ENCODE data around the gene CHRNB2.
A peak's percentile ranks its signal among the peaks of the same experiment; 100 is the strongest.

Gene CHRNB2

DNA sequence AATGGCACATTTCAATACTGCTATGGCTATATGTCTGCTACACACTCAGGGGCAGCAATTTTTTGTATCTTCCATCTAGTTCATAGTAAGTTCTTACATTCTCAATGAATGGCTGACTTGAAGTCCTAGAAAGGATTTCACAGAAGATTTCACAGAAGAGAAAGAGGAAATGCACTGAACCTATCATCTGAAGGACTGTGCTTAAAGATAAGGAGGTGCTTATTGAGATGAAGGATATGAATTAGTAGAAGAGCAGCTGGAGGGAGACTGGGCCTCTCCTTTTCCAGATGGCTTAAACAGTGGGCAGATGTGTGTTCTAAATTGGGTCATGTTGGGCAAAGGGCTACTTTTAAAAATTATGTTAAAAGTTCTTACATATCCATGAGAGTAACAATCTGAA, 25.8 kb downstream of the CHRNB2 start:
- Histone ChIP-seq H3K36me3 (ENCODE audit: control insufficient read depth, insufficient read depth, low read length) (peaks cover 85% of the 10 kb centered on the region), H3K4me1 (ENCODE audit: control insufficient read depth, insufficient read depth, low read length) (no peaks in the 10 kb centered on the region), H3K4me3 (ENCODE audit: insufficient read depth, low read depth, low read length) (no peak overlapping the region), H3K27me3 (ENCODE audit: control insufficient read depth, insufficient read depth, low read length, poor library complexity, severe bottlenecking) (no peaks in the 10 kb centered on the region), H3K9me3 (ENCODE audit: control insufficient read depth, low read length) (no peaks in the 10 kb centered on the region), H3K27ac (ENCODE audit: insufficient read depth, low read depth, low read length, poor library complexity, severe bottlenecking) (no peak overlapping the region)

DNA sequence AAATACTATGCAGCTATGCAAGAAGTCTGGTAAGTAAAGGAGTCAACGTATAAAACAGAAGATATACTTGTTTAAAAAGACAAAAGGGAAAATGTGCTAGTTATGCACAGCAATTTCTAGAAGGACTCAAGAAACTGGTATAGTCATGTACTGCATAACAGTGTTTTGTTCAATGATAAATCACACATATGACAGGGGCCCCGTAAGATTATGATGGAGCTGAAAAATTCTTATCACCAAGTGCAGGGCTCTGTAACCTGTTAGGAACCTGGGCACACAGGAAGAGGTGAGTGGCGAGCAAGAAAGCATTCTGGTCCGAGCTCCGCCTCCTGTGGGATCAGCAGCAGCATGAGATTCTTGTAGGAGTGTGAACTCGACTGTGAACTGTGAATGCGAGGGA, 27.2 kb downstream of the CHRNB2 start:
- Histone ChIP-seq H3K27me3 (ENCODE audit: control insufficient read depth, insufficient read depth, low read length, poor library complexity, severe bottlenecking) (no peaks in the 10 kb centered on the region), H3K9me3 (ENCODE audit: control insufficient read depth, low read length) (no peaks in the 10 kb centered on the region), H3K36me3 (ENCODE audit: control insufficient read depth, insufficient read depth, low read length) (peaks cover 83% of the 10 kb centered on the region), H3K4me1 (ENCODE audit: control insufficient read depth, insufficient read depth, low read length) (no peaks in the 10 kb centered on the region), H3K27ac (ENCODE audit: insufficient read depth, low read depth, low read length, poor library complexity, severe bottlenecking) (no peak overlapping the region), H3K4me3 (ENCODE audit: insufficient read depth, low read depth, low read length) (no peak overlapping the region)
- 94% methylated on average over 7 of the region's 7 CpGs for WGBS, 2 experiments

DNA sequence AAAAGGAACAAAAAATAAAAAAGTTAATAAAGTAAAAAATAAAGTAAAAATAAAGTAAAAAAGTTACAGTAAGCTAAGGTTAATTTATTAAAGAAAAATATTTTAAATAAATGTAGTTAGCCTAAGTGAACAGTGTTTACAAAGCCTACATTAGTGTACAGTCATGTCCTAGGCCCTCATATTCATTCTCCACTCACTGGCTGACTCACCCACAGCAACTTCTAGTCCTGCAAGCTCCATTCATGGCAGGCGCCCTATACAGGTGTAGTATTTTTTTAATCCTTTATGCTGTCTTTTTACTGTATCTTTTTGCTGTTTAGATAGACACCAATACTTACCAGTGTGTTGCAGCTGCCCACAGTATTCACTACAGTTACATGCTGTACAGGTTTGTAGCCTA, 28.0 kb downstream of the CHRNB2 start:
- H3K27me3 ChIP-seq (ENCODE audit: control insufficient read depth, insufficient read depth, low read length, poor library complexity, severe bottlenecking) = no peaks in the 10 kb centered on the region
- WGBS, 2 experiments = 80 to 100% methylated on average over 1 of the region's 1 CpG
- H3K36me3 ChIP-seq (ENCODE audit: control insufficient read depth, insufficient read depth, low read length) = peaks cover 77% of the 10 kb centered on the region
- H3K4me3 ChIP-seq (ENCODE audit: insufficient read depth, low read depth, low read length) = no peak overlapping the region
- no peaks in the 10 kb centered on the region for H3K4me1 ChIP-seq (ENCODE audit: control insufficient read depth, insufficient read depth, low read length)
- H3K9me3 ChIP-seq (ENCODE audit: control insufficient read depth, low read length) = no peaks in the 10 kb centered on the region
- no peak overlapping the region for H3K27ac ChIP-seq (ENCODE audit: insufficient read depth, low read depth, low read length, poor library complexity, severe bottlenecking)

DNA sequence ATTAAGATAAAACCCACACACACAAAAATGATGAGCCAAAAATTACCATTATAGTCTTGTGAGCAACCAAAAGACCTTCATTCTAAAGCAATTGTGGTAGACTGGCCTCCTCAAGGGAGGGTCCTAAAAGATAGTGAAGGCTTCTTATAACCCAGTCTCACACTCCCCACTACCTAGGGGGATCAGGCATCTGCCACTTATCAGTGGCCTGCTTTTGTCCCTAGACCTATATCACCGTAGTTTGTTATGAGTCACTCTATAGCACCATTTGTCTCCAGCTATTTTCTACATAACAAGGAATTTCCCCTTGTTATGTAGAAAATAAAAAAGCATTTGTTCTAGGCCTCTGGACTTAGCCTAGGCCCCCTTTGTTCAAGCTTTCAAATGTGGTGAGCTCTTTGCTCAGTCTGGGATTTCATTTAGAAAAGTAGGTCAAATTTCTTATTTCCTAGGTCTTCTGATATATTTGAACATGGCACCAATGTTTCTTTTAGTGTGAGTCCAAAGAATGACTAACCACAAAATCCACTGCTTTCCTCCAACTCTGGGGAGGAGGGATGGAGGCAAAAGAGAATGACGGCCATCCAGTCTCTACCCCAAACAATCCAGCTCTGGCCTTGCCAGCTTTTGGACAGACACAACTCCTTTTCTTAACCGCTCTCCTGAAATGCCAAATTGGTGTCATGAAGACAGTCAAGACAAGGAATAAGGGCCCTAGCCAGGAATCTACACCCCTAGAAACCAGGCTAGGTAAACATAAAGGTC, 31.5 kb downstream of the CHRNB2 start:
- H3K9me3 ChIP-seq (ENCODE audit: control insufficient read depth, low read length) = no peaks in the 10 kb centered on the region
- no peaks in the 10 kb centered on the region for H3K27me3 ChIP-seq (ENCODE audit: control insufficient read depth, insufficient read depth, low read length, poor library complexity, severe bottlenecking)
- peaks cover 66% of the 10 kb centered on the region for H3K36me3 ChIP-seq (ENCODE audit: control insufficient read depth, insufficient read depth, low read length)
- H3K27ac ChIP-seq (ENCODE audit: insufficient read depth, low read depth, low read length, poor library complexity, severe bottlenecking) = no peak overlapping the region
- no peak overlapping the region for H3K4me3 ChIP-seq (ENCODE audit: insufficient read depth, low read depth, low read length)
- no peaks in the 10 kb centered on the region for H3K4me1 ChIP-seq (ENCODE audit: control insufficient read depth, insufficient read depth, low read length)
- 80 to 91% methylated on average over 3 of the region's 3 CpGs for WGBS, 2 experiments

DNA sequence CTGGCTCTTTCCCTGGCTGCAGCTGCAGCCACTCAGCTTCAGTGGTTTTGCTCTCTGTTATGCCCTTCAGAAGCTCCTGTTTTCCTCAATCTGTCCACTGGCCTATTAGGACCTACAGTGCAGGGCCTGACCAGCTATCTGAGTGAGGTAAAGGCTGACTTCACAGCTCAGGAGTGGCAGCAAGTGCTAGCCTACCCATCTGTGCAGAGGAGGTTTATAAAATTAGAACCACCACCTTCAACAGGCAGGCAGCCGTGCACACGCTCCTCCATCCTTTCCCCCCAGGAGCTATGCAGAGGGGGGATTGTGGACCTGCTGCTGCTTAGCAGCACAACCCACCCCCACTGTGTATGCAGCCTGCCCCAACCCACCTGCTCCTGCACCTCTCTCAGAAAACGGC, 32.1 kb downstream of the CHRNB2 start:
- Histone ChIP-seq H3K4me1 (ENCODE audit: control insufficient read depth, insufficient read depth, low read length) (no peaks in the 10 kb centered on the region), H3K36me3 (ENCODE audit: control insufficient read depth, insufficient read depth, low read length) (peaks cover 62% of the 10 kb centered on the region), H3K27me3 (ENCODE audit: control insufficient read depth, insufficient read depth, low read length, poor library complexity, severe bottlenecking) (no peaks in the 10 kb centered on the region), H3K9me3 (ENCODE audit: control insufficient read depth, low read length) (no peaks in the 10 kb centered on the region), H3K27ac (ENCODE audit: insufficient read depth, low read depth, low read length, poor library complexity, severe bottlenecking) (no peak overlapping the region), H3K4me3 (ENCODE audit: insufficient read depth, low read depth, low read length) (no peak overlapping the region)
- WGBS, 2 experiments = 95 to 100% methylated on average over 2 to 3 of the region's 3 CpGs

DNA sequence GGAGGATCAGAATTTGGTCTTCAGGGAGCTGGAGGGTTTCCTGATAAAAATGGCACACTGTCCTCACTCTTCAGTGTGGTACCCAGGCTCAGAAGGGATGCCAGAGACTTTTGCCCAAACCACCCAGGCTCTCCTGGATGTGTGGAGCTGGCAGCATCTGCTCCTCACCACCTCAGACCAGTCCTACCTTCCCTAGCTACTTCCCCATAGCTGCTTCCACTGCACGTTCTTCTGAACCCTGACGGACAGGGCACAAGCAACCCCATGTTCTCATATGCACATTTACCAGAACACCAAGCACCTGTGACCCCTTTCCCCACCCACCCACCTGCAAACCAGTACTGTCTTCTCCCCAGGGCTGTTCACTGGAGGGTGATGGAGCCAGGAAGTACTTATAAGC, 35.7 kb downstream of the CHRNB2 start:
- H3K4me1 ChIP-seq (ENCODE audit: control insufficient read depth, insufficient read depth, low read length) = peaks cover 11% of the 10 kb centered on the region
- no peaks in the 10 kb centered on the region for H3K27me3 ChIP-seq (ENCODE audit: control insufficient read depth, insufficient read depth, low read length, poor library complexity, severe bottlenecking)
- H3K9me3 ChIP-seq (ENCODE audit: control insufficient read depth, low read length) = no peaks in the 10 kb centered on the region
- peaks cover 29% of the 10 kb centered on the region for H3K36me3 ChIP-seq (ENCODE audit: control insufficient read depth, insufficient read depth, low read length)
- H3K4me3 ChIP-seq (ENCODE audit: insufficient read depth, low read depth, low read length) = no peak overlapping the region
- 88 to 94% methylated on average over 2 of the region's 2 CpGs for WGBS, 2 experiments
- H3K27ac ChIP-seq (ENCODE audit: insufficient read depth, low read depth, low read length, poor library complexity, severe bottlenecking) = no peak overlapping the region

DNA sequence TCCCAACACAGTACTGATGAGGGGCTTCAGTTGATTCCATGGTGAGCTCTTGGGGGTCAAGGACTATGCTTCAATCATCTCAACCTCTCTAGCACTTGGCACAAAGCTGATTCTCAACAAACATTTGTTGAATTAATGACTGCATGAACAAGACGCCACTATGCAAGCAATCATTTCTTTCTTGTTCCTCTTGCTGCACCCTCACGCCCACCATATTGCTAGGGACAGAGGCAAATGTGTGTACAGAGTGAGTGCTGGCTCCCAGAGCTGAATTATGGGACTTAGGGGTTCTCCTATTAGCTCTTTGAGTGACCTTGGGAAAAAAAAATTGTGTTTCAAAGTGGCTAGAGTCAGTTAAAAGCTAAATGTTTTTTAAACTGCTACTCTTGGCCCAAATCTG, 38.0 kb downstream of the CHRNB2 start:
- Histone ChIP-seq H3K36me3 (ENCODE audit: control insufficient read depth, insufficient read depth, low read length) (peaks cover 15% of the 10 kb centered on the region), H3K4me3 (ENCODE audit: insufficient read depth, low read depth, low read length) (no peak overlapping the region), H3K9me3 (ENCODE audit: control insufficient read depth, low read length) (no peaks in the 10 kb centered on the region), H3K27ac (ENCODE audit: insufficient read depth, low read depth, low read length, poor library complexity, severe bottlenecking) (no peak overlapping the region), H3K27me3 (ENCODE audit: control insufficient read depth, insufficient read depth, low read length, poor library complexity, severe bottlenecking) (no peaks in the 10 kb centered on the region), H3K4me1 (ENCODE audit: control insufficient read depth, insufficient read depth, low read length) (peaks cover 11% of the 10 kb centered on the region)
- 96 to 100% methylated on average over 2 of the region's 2 CpGs for WGBS, 2 experiments

DNA sequence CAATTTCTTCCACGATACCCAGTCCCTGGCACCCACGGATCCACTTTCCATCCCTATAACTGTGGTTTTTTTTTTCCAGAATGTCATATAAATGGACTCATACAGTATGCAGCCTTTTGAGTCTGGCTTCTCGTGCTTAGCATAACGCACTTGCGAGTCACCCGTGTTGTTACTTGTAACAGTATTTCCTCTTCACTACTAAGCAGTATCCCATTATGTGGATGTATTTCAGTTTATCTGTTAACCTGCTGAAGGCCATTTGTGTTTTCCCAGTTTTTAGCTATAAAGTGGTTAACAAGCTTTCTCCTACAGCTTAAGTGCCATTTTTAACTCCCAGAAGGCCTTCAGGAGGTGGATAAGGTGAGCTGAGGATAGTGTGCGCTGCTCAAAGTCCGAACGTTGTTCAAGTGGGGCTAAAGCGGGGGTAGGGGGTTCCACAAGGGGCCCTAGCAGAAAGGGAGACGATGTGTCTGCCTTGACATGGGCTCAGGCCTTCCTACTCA, 39.6 kb downstream of the CHRNB2 start:
- Histone ChIP-seq H3K36me3 (ENCODE audit: control insufficient read depth, insufficient read depth, low read length) (no peaks in the 10 kb centered on the region), H3K4me1 (ENCODE audit: control insufficient read depth, insufficient read depth, low read length) (peaks cover 21% of the 10 kb centered on the region), H3K27ac (ENCODE audit: insufficient read depth, low read depth, low read length, poor library complexity, severe bottlenecking) (peak overlapping the region; percentile 79), H3K27me3 (ENCODE audit: control insufficient read depth, insufficient read depth, low read length, poor library complexity, severe bottlenecking) (no peaks in the 10 kb centered on the region), H3K9me3 (ENCODE audit: control insufficient read depth, low read length) (no peaks in the 10 kb centered on the region), H3K4me3 (ENCODE audit: insufficient read depth, low read depth, low read length) (peak overlapping the region; percentile 86)
- 15 to 18% methylated on average over 8 to 11 of the region's 11 CpGs for WGBS, 2 experiments

DNA sequence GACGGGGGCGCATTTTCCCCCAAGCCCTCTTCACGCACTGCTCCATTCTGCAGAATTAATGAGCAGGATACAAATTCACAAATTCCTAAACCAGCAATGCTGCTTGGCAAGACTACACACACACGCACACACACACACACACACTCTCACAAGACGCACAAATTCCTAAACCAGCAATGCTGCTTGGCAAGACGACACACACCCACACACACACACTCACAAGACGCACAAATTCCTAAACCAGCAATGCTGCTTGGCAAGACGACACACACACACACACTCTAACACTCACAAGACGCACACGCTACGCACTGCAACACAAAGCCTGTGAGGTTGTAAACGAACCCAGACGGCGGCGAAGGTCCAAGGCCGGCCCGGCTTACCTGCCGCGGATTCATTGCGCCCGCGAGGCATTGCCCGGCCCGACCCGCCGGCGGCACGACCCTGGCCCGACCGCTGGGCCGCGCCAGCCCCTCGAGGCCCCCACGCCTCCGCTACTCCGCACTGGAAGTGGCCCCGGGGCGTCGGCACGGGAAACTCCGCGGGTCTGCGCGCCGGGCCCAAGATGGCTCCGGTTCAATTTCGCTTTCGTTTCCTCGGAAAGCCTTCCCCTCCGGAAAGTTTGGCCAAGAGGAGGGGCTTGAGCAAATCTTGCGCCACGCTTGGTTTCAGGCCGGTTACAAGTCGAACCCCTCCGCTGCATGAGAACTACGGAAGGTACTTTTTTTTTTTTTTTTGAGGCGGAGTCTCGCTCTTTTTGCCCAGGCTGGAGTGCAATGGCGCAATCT, 40.2 kb downstream of the CHRNB2 start, which contains the start of gene ADAR:
ADAR (minus strand) TSS at position 578 of the 788 bp plus-strand sequence; CDS start at position 398, 180 bp downstream.
- Histone ChIP-seq H3K27me3 (ENCODE audit: control insufficient read depth, insufficient read depth, low read length, poor library complexity, severe bottlenecking) (no peaks in the 10 kb centered on the region), H3K9me3 (ENCODE audit: control insufficient read depth, low read length) (no peaks in the 10 kb centered on the region), H3K4me3 (ENCODE audit: insufficient read depth, low read depth, low read length) (peak within 1 kb of the TSS; percentile 86), H3K4me1 (ENCODE audit: control insufficient read depth, insufficient read depth, low read length) (peaks cover 21% of the 10 kb centered on the region), H3K27ac (ENCODE audit: insufficient read depth, low read depth, low read length, poor library complexity, severe bottlenecking) (peak within 1 kb of the TSS; percentile 79), H3K36me3 (ENCODE audit: control insufficient read depth, insufficient read depth, low read length) (no peaks in the 10 kb centered on the region)
- 0% methylated on average over 59 of the region's 59 CpGs for WGBS, 2 experiments

Data from ectodermal cell (in vitro differentiated cells).